ENCODE data around the gene AXIN2. TPM values are rescaled to one million over a fixed set of nuclear protein-coding genes. Genes with fewer than 3 reads are reported as not detected.
"Not testable (repeated sequence)": the region's sequence is repeated elsewhere in the genome, so short reads cannot be mapped to it uniquely, and the experiment has no call there.

AXIN2 gene
- total and polyA plus RNA-seq, 2 donors, result 9.8 to 27.1 TPM

- H3K9me3 ChIP-seq (ENCODE audit: control insufficient read depth in 2 of 2, insufficient read depth in 1 of 2, low read length in 1 of 2), result peaks cover 0 to 4% of the 10 kb centered on the region in 2 donors
- peaks cover 52 to 60% of the 10 kb centered on the region in 2 donors for H3K36me3 ChIP-seq (ENCODE audit: control insufficient read depth in 2 of 2, insufficient read depth in 2 of 2, low read length in 1 of 2)
- 97% methylated on average over 7 of the region's 7 CpGs for WGBS
- H3K4me1 ChIP-seq (ENCODE audit: control insufficient read depth in 2 of 2, insufficient read depth in 2 of 2, low read length in 2 of 2), result peaks cover 46 to 77% of the 10 kb centered on the region in 2 donors
- no peaks in the 10 kb centered on the region for H3K27me3 ChIP-seq (ENCODE audit: control insufficient read depth in 2 of 2, insufficient read depth in 1 of 2, low read length in 1 of 2)
- no peak overlapping the region for H3K27ac ChIP-seq (ENCODE audit: low read depth in 1 of 2, low read length in 1 of 2)
- H3K4me3 ChIP-seq (ENCODE audit: low read length in 2 of 2), result no peak overlapping the region
- DNase-seq (ENCODE audit: low read depth in 6 of 9, low spot score in 9 of 9), result no peak
Measured at GRCh38 chr17:65529040-65529633, 32.3 kb downstream of the AXIN2 start.

- 97% methylated on average over 16 of the region's 16 CpGs for WGBS
- Histone ChIP-seq H3K36me3 (ENCODE audit: control insufficient read depth in 2 of 2, insufficient read depth in 2 of 2, low read length in 1 of 2) (peaks cover 41 to 48% of the 10 kb centered on the region in 2 donors), H3K27me3 (ENCODE audit: control insufficient read depth in 2 of 2, insufficient read depth in 1 of 2, low read length in 1 of 2) (no peaks in the 10 kb centered on the region), H3K4me1 (ENCODE audit: control insufficient read depth in 2 of 2, insufficient read depth in 2 of 2, low read length in 2 of 2) (peaks cover 45 to 74% of the 10 kb centered on the region in 2 donors), H3K4me3 (ENCODE audit: low read length in 2 of 2) (no peak overlapping the region), H3K9me3 (ENCODE audit: control insufficient read depth in 2 of 2, insufficient read depth in 1 of 2, low read length in 1 of 2) (peaks cover 0 to 4% of the 10 kb centered on the region in 2 donors), H3K27ac (ENCODE audit: low read depth in 1 of 2, low read length in 1 of 2) (no peak overlapping the region)
- no peak for DNase-seq (ENCODE audit: low read depth in 6 of 9, low spot score in 9 of 9)
Measured at GRCh38 chr17:65527857-65528591, 33.4 kb downstream of the AXIN2 start.

GRCh38 chr17:65527381-65527780, 34.1 kb downstream of the AXIN2 start:
- 92% methylated on average over 8 of the region's 8 CpGs for WGBS
- Histone ChIP-seq H3K9me3 (ENCODE audit: control insufficient read depth in 2 of 2, insufficient read depth in 1 of 2, low read length in 1 of 2) (peaks cover 0 to 4% of the 10 kb centered on the region in 2 donors), H3K27me3 (ENCODE audit: control insufficient read depth in 2 of 2, insufficient read depth in 1 of 2, low read length in 1 of 2) (no peaks in the 10 kb centered on the region), H3K4me1 (ENCODE audit: control insufficient read depth in 2 of 2, insufficient read depth in 2 of 2, low read length in 2 of 2) (peaks cover 45 to 74% of the 10 kb centered on the region in 2 donors), H3K36me3 (ENCODE audit: control insufficient read depth in 2 of 2, insufficient read depth in 2 of 2, low read length in 1 of 2) (peaks cover 35 to 42% of the 10 kb centered on the region in 2 donors), H3K27ac (ENCODE audit: low read depth in 1 of 2, low read length in 1 of 2) (no peak overlapping the region), H3K4me3 (ENCODE audit: low read length in 2 of 2) (no peak overlapping the region)
- no peak for DNase-seq (ENCODE audit: low read depth in 6 of 9, low spot score in 9 of 9)

- not testable (repeated sequence) for DNase-seq (ENCODE audit: low read depth in 6 of 9, low spot score in 9 of 9); H3K27me3 ChIP-seq (ENCODE audit: control insufficient read depth in 2 of 2, insufficient read depth in 1 of 2, low read length in 1 of 2); H3K9me3 ChIP-seq (ENCODE audit: control insufficient read depth in 2 of 2, insufficient read depth in 1 of 2, low read length in 1 of 2); H3K4me3 ChIP-seq (ENCODE audit: low read length in 2 of 2); H3K27ac ChIP-seq (ENCODE audit: low read depth in 1 of 2, low read length in 1 of 2)
- peaks cover 41 to 70% of the 10 kb centered on the region in 2 donors for H3K4me1 ChIP-seq (ENCODE audit: control insufficient read depth in 2 of 2, insufficient read depth in 2 of 2, low read length in 2 of 2)
- peaks cover 31 to 37% of the 10 kb centered on the region in 2 donors for H3K36me3 ChIP-seq (ENCODE audit: control insufficient read depth in 2 of 2, insufficient read depth in 2 of 2, low read length in 1 of 2)
- 99% methylated on average over 7 of the region's 7 CpGs for WGBS
Measured at GRCh38 chr17:65526854-65527253, 34.6 kb downstream of the AXIN2 start.

- no peak for DNase-seq (ENCODE audit: low read depth in 6 of 9, low spot score in 9 of 9)
- 78% methylated on average over 16 of the region's 16 CpGs for WGBS
- peaks cover 17 to 20% of the 10 kb centered on the region in 2 donors for H3K36me3 ChIP-seq (ENCODE audit: control insufficient read depth in 2 of 2, insufficient read depth in 2 of 2, low read length in 1 of 2)
- H3K4me3 ChIP-seq (ENCODE audit: low read length in 2 of 2), result no peak overlapping the region
- peak overlapping the region in 1 of 2 donors; percentile 58 for H3K27ac ChIP-seq (ENCODE audit: low read depth in 1 of 2, low read length in 1 of 2)
- H3K4me1 ChIP-seq (ENCODE audit: control insufficient read depth in 2 of 2, insufficient read depth in 2 of 2, low read length in 2 of 2), result peaks cover 23 to 43% of the 10 kb centered on the region in 2 donors
- H3K27me3 ChIP-seq (ENCODE audit: control insufficient read depth in 2 of 2, insufficient read depth in 1 of 2, low read length in 1 of 2), result no peaks in the 10 kb centered on the region
- no peaks in the 10 kb centered on the region for H3K9me3 ChIP-seq (ENCODE audit: control insufficient read depth in 2 of 2, insufficient read depth in 1 of 2, low read length in 1 of 2)
Measured at GRCh38 chr17:65523853-65524664, 37.4 kb downstream of the AXIN2 start.

- Histone ChIP-seq H3K27me3 (ENCODE audit: control insufficient read depth in 2 of 2, insufficient read depth in 1 of 2, low read length in 1 of 2) (no peaks in the 10 kb centered on the region), H3K4me1 (ENCODE audit: control insufficient read depth in 2 of 2, insufficient read depth in 2 of 2, low read length in 2 of 2) (peaks cover 20 to 38% of the 10 kb centered on the region in 2 donors), H3K27ac (ENCODE audit: low read depth in 1 of 2, low read length in 1 of 2) (peak overlapping the region in 1 of 2 donors; percentile 58), H3K9me3 (ENCODE audit: control insufficient read depth in 2 of 2, insufficient read depth in 1 of 2, low read length in 1 of 2) (no peaks in the 10 kb centered on the region), H3K36me3 (ENCODE audit: control insufficient read depth in 2 of 2, insufficient read depth in 2 of 2, low read length in 1 of 2) (peaks cover 10 to 14% of the 10 kb centered on the region in 2 donors), H3K4me3 (ENCODE audit: low read length in 2 of 2) (no peak overlapping the region)
- WGBS, result 4% methylated on average over 1 of the region's 1 CpG
- DNase-seq (ENCODE audit: low read depth in 6 of 9, low spot score in 9 of 9), result peak in 1 of 9 donors; percentile 77
Measured at GRCh38 chr17:65523411-65523810, 38.0 kb downstream of the AXIN2 start.

GRCh38 chr17:65522751-65523404, 38.6 kb downstream of the AXIN2 start:
- WGBS, result 91% methylated on average over 14 of the region's 14 CpGs
- DNase-seq (ENCODE audit: low read depth in 6 of 9, low spot score in 9 of 9), result peak in 1 of 9 donors; percentile 49
- Histone ChIP-seq H3K27me3 (ENCODE audit: control insufficient read depth in 2 of 2, insufficient read depth in 1 of 2, low read length in 1 of 2) (no peaks in the 10 kb centered on the region), H3K9me3 (ENCODE audit: control insufficient read depth in 2 of 2, insufficient read depth in 1 of 2, low read length in 1 of 2) (no peaks in the 10 kb centered on the region), H3K4me1 (ENCODE audit: control insufficient read depth in 2 of 2, insufficient read depth in 2 of 2, low read length in 2 of 2) (peaks cover 20 to 32% of the 10 kb centered on the region in 2 donors), H3K27ac (ENCODE audit: low read depth in 1 of 2, low read length in 1 of 2) (peak overlapping the region in 1 of 2 donors; percentile 31), H3K4me3 (ENCODE audit: low read length in 2 of 2) (no peak overlapping the region), H3K36me3 (ENCODE audit: control insufficient read depth in 2 of 2, insufficient read depth in 2 of 2, low read length in 1 of 2) (peaks cover 5 to 9% of the 10 kb centered on the region in 2 donors)

- H3K27me3 ChIP-seq (ENCODE audit: control insufficient read depth in 2 of 2, insufficient read depth in 1 of 2, low read length in 1 of 2), result peaks cover 0 to 6% of the 10 kb centered on the region in 2 donors
- no peak overlapping the region for H3K4me3 ChIP-seq (ENCODE audit: low read length in 2 of 2)
- 82% methylated on average over 3 of the region's 3 CpGs for WGBS
- no peaks in the 10 kb centered on the region for H3K9me3 ChIP-seq (ENCODE audit: control insufficient read depth in 2 of 2, insufficient read depth in 1 of 2, low read length in 1 of 2)
- no peak overlapping the region for H3K27ac ChIP-seq (ENCODE audit: low read depth in 1 of 2, low read length in 1 of 2)
- H3K4me1 ChIP-seq (ENCODE audit: control insufficient read depth in 2 of 2, insufficient read depth in 2 of 2, low read length in 2 of 2), result peaks cover 15 to 37% of the 10 kb centered on the region in 2 donors
- no peak for DNase-seq (ENCODE audit: low read depth in 6 of 9, low spot score in 9 of 9)
- H3K36me3 ChIP-seq (ENCODE audit: control insufficient read depth in 2 of 2, insufficient read depth in 2 of 2, low read length in 1 of 2), result no peaks in the 10 kb centered on the region
Measured at GRCh38 chr17:65519462-65519861, 42.0 kb downstream of the AXIN2 start.

Data from thymus (tissue), 11 donors.